Limb (tissue), 2 donors: ENCODE measurements around the gene SAMD4B.
"Not testable (repeated sequence)": the region's sequence is repeated elsewhere in the genome, so short reads cannot be mapped to it uniquely, and the experiment has no call there.

Experiments used
- DNase-seq, 2 donors: peaks; one replicate each; pipeline ENCODE4 v3.0.0-alpha.2; 2016; ENCODE audit errors: extremely low spot score in 2 of 2

The SAMD4B gene

DNA sequence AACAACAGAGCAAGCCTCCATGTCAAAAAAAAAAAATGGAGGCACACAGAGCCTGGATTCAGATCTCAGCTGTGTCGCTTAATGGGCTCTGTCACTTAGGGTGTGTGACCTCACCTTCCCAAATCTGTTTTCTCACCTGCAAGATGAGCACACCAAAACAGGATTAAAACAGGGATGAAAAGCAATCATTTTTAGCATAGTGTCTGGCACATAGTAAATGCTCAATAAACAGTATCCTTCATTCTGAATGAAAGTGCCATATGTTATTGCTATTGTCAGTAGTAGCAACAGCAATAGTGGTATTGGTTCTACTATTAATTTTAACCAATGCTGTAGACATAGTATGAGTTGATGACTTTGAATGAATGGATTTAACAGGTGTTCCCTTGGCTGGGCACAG, 23.3 kb downstream of the SAMD4B start:
- no peak for DNase-seq

DNA sequence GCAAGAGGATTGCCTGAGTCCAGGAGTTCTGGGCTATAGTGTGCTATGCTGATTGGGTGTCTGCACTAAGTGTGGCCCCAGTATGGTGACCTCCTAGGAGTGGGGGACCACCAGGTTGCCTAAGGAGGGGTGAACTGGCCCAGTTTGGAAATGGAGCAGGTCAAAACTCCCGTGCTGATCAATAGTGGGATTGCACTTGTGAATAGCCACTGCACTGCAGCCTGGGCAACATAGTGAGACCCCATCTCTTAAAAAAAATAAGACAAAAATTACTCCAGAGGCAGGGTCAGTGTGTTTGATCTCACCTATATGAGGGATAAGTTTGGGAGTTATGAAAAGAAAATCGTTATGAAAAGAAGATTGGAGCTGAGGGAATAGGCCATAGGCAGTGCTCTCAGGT, 27.0 kb downstream of the SAMD4B start:
- no peak for DNase-seq

DNA sequence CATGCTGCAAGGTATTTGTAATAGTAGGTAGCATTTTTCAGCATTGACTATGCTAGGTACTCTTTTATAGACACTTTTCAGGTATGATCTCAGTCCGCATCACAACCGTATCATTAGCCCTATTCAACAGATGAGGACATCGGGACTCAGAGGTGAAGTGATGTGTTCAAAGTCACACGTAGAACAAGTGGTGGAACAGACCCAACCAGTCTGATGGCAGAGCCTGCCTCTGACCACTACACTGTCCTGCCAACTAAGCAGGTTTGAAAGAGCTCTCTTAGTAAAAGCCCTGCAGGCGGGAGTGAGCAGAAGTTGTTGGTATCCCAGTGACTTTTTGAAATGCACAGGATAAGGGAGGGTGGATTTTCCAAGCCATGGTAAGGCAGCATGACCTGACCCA, 28.5 kb downstream of the SAMD4B start:
- no peak for DNase-seq

DNA sequence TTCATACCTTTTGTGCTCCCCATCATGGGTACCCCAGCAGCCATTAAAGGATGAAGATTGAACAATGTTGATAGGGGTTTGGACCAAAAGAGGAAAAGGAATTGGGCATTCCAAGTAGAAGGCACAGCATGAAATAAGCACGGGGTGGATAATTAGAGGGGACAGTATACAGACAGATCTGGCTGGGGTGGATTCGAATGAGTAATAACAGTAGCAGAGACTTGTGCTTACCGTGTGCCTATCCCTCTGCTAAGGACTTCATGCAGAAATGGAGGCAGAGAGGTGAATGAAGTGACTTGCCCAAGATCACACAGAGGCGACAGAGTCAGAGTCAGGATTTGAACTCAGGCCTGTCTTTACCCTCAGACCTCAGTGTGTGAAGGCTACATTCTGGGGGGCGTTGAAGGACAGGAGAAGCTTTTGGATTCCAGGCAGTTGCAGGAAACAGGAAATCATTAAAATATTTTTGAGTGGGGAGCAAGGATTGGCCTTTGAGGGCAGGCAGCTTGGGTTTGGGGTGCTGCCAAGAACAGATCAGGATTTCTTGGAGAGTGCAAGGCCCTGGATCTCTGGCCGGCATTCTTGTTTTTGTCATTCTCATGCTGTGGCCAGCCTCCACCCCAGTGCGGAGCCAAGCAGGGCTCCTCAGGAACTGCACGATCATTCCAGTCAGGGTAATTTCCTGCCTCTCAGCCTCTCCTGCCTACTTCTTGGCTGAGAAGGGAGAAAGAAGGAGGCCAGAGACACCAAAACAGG, 30.0 kb downstream of the SAMD4B start:
- DNase-seq = peak; percentile 61 to 73

DNA sequence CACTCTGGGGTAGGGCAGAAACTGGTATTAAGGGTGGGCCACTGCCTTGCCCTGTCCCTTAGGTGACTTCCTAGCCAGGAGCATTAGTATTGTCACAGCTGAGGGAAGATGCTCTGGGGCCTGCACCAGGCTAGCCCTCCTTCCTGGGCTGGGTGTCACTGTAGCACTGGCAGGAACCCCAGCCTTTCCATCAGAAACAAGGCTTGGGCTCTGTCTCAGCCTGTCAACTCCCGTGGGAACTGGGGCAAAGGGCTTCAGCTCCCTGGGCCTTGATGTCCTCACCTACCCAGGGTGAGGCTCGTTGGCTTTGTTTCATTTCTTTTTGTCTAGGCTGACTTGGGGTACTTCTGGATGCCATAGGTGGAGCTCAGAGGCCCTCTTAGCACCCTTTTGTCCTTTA, 30.7 kb downstream of the SAMD4B start:
- DNase-seq = no peak

DNA sequence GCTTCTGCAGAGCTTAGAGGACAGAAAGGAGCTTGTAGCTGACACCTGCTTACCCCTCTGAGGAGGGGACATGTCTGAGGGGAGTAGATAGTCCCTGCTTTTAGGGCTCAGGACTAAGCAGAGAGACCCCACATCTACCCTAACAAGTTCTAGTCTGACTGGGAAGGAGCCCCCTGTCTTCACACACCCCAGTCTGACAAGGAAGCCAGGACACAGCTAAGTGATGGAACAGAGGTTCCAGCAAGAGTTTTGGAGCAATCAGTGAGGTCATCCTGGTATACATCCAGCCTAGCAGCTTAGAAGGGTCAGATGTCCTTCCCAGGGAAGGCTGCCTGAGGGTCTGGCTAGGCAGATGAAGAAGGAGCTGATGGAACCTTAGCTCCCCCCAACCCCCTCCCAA, 33.7 kb downstream of the SAMD4B start:
- DNase-seq = no peak

DNA sequence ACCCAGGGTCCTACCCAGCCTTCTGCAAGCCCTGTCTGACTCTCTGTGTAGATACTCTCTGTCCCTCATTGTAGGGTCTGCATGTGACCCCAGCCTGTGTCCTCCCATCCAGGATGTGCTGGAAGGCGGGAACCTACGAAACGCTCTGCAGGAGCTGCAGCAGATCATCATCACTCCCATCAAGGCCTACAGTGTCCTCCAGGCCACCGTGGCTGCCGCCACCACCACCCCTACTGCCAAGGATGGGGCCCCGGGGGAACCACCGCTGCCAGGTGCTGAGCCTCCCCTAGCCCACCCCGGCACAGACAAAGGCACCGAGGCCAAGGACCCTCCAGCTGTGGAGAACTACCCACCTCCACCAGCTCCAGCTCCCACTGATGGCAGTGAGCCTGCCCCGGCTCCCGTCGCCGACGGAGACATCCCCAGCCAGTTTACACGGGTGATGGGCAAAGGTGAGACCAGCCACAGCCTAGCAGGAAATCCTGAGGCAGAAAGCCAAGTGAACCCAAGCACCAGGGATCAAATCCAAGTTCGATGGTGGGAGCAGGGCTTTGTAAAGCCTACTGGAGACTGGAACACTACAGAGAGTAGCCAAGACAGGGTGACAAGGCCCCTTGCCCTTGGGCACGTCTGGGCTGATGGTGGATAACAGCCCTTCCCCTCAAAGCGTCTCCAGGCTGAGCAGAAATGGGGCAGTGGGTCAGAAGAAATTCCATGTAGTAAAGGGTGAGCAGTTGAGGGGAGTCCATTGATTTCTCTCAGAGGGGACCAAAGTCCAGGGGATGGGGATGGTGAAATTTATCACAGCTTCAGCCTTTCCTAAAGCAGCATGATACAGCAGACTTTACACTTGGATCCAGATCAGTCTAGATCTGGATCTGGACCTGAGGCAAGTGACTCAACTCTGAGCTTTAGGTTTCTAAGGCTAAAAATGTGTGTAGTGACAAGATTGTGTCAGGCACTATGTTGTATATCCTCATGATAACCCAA, 35.4 kb downstream of the SAMD4B start:
- no peak for DNase-seq

DNA sequence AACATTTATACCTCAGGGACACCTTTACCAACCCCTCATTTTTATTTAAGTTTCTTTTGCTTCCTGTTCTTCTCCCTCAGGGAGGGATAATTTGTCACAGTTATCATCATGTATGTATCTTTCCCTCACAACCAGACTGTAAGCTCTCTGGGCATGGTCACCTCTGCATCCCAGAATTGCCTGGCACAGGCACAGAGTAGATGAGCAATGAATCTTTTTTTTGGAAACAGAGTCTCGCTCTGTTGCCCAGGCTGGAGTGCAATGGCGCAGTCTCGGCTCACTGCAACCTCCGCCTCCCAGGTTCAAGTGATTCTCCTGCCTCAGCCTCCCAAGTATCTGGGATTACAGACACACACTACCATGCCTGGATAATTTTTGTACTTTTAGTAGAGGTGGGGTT, 37.1 kb downstream of the SAMD4B start:
- not testable (repeated sequence) for DNase-seq

DNA sequence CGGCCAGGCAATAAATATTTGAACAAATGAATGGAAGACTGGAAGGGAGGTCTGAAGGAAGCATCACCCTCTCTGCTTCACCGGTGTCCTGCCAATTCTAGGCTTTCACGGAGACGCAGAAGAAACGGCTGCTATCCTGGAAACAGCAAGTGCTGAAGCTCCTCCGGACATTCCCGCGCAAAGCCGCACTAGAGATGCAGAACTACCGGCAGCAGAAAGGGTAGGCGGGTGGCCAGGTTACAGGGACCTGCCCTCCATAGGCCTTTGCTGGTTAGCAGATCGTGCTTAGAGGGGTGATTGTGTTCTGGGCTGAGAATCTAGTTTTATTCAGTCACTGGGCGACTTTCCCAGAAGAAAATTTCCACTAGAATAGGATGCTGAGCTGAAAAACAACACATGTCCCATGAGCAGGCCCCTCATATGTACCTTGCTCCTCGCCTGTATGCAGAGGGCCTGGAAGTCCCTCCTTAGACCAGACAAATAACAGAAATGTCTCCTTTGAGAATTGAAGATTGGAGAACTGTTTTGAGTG, 37.7 kb downstream of the SAMD4B start:
- DNase-seq = no peak

DNA sequence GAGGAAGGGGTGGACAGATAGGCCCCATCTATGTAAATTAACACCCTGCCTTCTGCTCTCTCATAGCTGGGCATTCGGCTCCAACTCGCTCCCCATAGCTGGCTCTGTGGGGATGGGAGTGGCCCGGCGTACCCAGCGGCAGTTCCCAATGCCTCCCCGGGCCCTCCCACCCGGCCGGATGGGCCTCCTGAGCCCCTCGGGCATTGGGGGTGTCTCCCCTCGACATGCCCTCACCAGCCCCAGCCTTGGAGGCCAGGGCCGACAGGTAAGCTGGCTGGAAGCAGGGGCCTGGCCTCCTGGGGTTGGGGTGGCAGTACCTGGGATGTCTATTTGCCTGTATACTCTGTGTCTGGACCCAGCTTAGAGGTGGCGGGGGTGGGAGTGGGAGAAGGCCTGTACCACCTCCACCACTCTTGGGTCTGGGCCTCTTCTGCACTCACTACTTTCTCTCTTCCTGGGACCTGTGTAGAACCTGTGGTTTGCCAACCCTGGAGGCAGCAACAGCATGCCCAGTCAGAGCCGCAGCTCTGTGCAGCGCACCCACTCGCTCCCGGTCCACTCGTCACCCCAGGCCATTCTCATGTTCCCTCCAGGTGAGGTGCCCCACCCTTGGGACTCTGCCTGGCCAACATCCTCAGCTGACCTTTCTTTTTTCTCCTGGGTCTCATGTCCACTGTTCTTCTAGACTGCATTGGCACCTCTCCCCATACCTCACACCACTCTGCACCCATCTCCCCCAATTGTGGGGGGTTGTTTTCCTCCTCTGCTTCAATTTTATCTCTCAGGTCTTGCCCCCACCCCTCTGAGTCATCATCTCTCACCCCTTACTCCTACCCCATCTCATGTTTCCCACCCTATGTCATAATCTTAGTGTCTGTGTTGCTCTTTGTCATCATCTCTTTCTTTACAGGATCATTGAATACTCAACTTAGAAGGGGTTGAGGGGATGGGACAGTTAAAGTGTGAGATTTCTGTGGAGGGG, 38.6 kb downstream of the SAMD4B start:
- DNase-seq = no peak

DNA sequence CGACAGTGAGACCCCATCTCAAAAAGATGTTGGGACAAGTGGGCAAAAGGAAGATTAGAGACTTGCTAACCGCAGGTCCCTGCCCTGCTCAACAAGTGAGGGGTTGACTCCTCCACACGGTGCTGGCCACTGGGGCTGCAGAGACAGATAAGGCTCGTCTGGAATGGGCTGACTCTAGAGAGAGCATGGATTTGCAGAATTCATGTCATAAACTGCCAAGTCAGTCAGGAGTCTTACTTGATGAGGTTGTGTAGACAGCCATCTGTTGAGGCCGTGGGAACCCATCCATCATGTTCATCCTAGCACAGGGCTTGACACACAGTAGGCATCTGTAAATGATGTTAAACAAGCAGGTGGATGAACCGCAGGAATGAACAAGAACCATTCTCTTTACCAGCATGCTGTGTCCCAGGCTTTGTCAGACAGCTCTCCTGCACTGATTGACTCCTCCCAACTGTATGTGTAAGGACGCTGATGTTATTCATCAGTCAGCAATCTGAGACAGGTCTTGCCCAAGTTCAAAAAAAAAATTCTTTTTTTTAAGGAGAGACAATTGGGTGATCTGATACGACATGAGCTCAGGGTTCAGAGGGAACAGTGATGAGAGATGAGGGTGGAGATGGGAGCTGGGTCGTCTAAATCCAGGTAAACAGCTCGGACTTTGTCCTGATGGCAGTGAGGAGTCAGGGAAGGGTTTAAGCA, 39.8 kb downstream of the SAMD4B start:
- no peak for DNase-seq

DNA sequence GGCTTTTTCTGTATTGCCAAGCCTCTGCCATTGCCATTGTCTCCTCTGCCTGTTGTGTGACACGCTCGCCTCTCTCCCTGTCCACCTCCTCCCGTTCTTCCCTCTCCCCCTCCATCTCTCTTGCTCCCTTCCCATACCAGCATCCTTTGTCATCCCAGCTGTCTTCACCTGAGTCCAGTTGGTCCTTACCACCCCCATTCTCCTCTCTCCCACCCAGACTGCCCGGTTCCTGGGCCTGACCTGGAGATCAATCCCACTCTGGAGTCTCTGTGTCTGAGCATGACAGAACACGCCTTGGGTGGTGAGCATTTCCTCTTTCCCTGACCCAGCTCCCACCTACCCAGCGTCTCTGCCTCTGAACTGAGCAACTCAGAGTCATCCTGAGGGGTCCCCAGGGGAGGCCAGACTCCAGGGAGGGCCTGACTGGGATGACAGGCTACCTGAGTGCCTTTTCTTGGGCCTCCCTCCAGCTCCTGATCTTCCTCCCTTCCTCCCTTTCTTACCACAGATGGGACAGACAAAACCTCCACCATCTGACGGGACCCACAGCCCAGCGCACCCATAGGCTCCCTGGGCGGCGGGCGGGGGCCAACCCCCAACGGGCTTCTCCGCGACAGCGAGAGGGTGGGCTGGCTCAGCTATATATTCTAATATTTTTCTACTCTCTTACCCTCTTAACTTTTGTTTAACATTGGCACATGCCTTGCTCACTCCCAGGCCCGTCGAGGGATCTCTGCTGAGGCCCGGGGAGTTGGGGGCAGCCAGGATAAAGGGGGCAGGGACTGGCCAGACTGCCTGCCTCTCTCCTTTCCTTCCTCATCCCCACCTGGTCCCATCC, 41.0 kb downstream of the SAMD4B start:
- no peak for DNase-seq

DNA sequence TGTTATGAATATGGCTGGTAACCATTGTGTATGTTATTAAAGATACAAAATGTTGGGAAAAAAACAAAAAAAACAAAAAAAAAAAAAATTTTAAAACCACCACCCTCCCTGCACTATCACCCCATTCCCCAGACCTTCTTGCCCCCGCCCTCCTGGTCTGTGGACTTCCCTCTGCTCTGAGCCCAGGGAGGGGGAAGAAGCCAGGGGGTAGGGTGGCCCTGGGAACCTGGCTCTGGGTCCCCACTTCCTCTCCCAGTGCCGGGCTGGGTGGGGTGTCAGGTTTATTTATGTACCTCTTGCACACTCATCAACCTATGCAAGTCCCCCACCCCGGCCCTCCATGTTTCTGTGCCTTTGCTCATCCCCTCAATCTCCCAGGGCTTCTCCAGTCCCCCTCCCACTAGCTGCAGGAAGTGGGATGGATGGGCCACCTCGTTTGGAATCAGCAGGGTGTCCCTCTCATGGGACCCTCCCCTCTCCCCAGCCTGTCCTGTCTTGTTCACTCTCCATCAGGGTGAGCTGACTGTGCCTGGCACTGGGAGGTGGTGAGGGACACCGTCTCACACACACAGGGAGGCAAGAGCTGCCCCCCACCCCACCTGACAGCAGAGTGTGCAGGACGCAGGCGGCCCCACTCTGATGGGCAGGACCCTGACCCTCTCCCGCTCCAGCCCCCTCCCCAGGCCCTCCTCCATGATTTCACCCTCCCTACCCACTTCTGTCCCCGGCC, 42.8 kb downstream of the SAMD4B start:
- no peak for DNase-seq

DNA sequence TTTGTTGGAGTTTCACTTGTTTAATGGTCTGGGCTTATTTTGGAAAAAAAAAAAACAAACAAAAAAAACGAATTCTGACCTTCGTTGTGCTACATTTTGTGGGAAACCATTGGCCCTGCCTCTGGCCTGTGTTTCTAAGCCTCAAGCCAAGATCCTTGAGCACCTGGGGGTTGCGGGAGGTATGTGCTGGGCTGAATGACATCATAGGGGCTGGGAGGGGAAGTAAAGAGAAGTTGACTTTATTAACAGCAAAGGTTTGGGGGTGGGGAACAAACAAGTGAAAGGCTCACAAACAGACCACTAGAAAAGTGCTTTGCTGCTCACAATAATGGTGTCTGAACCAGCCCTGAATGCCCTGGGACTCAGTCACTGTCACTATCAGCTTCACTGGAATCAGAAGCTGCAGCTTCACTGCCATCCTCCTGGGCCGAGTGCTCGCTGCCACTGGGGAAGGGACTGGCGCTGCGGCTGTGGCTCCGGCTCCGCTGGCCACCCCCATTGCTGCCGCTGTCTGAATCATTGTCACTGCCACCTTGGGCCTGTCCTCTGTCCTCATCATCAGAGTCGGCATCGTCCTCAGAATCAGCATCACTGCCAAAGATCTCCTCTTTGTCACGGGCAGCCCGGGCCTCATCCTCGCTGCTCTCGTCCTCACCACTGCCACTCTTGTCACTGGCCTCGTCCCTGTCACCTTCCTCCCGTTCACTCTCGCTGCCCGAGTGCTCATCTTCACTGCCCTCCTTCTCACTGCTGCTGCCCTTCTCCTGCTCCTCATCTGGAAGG, 43.6 kb downstream of the SAMD4B start:
- no peak for DNase-seq

DNA sequence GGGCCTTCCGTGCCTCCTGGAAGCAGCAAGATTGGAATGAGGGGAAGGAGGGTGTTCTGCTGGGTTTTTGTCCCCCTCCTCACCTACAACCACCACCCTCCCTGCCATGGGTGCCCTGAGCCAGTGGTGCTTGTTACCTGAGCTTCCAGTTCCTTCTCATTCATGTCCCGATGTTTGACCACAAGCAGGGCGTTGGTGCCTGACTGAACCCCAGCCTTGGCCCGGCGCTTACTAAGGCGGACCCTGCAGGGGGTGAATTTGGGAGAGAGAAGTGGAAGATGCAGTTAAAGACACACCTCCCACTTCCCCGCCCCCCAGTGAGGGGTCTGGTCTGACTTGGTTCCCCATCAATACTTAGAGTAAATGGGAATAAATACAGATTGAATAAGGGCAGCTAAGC, 44.3 kb downstream of the SAMD4B start:
- DNase-seq = no peak

DNA sequence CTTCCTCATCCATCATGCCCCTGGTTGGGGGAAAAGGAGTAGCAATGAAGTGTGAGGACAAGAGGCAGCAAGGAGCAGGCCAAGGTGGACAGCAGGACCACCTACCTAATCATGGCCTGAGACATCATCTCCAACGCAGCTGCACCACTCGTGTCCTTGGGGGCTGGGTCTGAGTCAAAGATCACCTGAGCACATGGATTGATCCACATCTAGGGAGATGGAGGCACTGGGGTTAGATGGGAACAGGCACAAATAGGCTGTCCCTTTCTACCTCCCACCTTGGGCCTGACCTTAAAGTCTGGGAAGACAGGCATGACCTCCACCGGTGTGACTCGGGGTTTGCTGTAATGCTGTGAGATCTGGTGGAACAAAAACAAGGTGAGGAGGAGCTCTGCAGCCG, 46.4 kb downstream of the SAMD4B start:
- no peak for DNase-seq

DNA sequence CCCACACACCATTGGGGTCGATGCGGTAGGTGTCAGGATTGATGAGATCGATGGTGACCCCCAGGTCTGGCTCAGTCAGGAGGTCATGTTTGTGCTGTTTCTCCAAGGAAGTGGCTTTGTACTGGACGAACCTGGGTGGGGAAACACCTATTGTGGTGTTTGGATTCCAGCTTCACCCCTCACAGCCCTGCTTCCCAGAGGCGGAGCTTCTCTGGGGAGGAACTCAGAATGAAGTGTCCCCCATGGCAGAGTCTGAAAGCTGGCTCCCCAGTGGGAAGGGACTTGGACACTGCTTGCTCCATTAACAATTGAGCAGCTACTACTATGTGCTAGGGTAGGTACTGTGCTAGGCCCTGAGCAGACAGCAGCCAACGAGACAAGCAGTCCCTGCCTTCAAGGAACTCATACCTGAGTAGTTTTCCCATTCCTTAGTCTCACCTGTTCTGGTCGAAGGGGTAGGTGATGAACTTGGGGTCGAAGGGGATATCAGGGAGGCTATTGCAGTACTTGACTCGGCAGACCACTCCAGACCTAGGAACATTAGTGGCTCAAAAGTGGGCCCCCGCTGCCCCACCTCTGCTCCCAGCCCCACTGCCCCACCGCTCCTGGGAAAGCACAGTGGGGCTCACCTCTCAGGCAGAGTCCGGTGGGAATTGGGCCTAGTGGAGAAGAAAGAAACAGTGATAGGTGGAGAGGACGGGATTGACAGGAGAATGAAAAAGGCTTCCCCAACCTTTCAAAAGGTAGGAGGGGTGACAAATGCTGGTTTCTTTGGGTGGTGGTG, 47.6 kb downstream of the SAMD4B start:
- no peak for DNase-seq

DNA sequence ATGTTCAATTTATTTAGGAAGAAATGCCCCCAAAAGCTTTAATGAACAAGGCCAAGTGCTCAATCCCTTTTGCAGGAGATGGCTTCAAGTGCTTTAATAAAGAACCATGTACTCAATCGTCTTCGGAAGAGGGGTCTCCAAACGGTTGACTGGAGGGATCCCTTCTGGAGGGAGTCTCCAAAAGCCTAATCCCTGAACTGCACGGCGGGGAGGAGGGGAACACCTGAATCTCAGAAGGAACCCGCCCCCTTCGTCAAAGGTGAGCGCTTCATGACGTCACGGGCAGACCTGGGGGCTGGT, 48.2 kb downstream of the SAMD4B start:
- no peak for DNase-seq
